Thymus (tissue), 11 donors: ENCODE results near the gene MMP27. TPM values are rescaled to one million over a fixed set of nuclear protein-coding genes. Genes with fewer than 3 reads are reported as not detected.

ENCODE experiments used
- DNase-seq, 9 donors: peaks; one replicate each; pipeline ENCODE4 v3.0.0-alpha.2; 2013; ENCODE audit warnings: low spot score in 9 of 9, low read depth in 6 of 9, missing footprints in 1 of 9
- H3K27ac ChIP-seq, 2 donors: one replicate each; pipeline ENCODE4 v1.5.1; 2013; ENCODE audit warnings: control low read depth in 1 of 2, low read depth in 1 of 2, low read length in 1 of 2, mild to moderate bottlenecking in 1 of 2, moderate library complexity in 1 of 2
- H3K27me3 ChIP-seq, 2 donors: one replicate each; pipeline ENCODE4 v1.5.1; 2013; ENCODE audit warnings: low read length in 1 of 2; ENCODE audit not compliant: control insufficient read depth in 2 of 2, insufficient read depth in 1 of 2
- H3K36me3 ChIP-seq, 2 donors: one replicate each; pipeline ENCODE4 v1.5.1; 2013; ENCODE audit warnings: low read length in 1 of 2, mild to moderate bottlenecking in 1 of 2, moderate library complexity in 1 of 2; ENCODE audit not compliant: control insufficient read depth in 2 of 2, insufficient read depth in 2 of 2
- H3K4me1 ChIP-seq, 2 donors: one replicate each; pipeline ENCODE4 v1.5.1; 2013; ENCODE audit warnings: low read length in 2 of 2; ENCODE audit not compliant: control insufficient read depth in 2 of 2, insufficient read depth in 2 of 2
- H3K4me3 ChIP-seq, 2 donors: one replicate each; pipeline ENCODE4 v1.5.1; 2013; ENCODE audit warnings: low read length in 2 of 2, control low read depth in 1 of 2, mild to moderate bottlenecking in 1 of 2
- H3K9me3 ChIP-seq, 2 donors: one replicate each; pipeline ENCODE4 v1.5.1; 2013; ENCODE audit warnings: low read length in 1 of 2, mild to moderate bottlenecking in 1 of 2; ENCODE audit not compliant: control insufficient read depth in 2 of 2, insufficient read depth in 1 of 2
- WGBS: extraction: QIAGEN DNeasy Blood & Tissue Kit; methylation state at CpG from one replicate; pipeline ENCODE4 v1.1.7; 2013; 5-methylcytosine and 5-hydroxymethylcytosine counted together
- polyA plus RNA-seq: library from polyadenylated mRNA; stranded (reverse); fragments of 200-250 nt; gene quantifications from one replicate; pipeline ENCODE4 v1.2.3, GENCODE V29; 2013
- total RNA-seq: library from RNA; stranded (reverse); fragments of 120-200 nt; gene quantifications from one replicate; pipeline ENCODE4 v1.2.4, GENCODE V29; 2013
- donor health status: healthy.

Gene MMP27
- total and polyA plus RNA-seq, 2 donors = 0.09 TPM; not detected in 1

- WGBS = 95% methylated on average over 2 of the region's 2 CpGs
- Histone ChIP-seq H3K27me3 (no peaks in the 10 kb centered on the region), H3K36me3 (no peaks in the 10 kb centered on the region), H3K27ac (no peak overlapping the region), H3K4me3 (no peak overlapping the region), H3K4me1 (no peaks in the 10 kb centered on the region), H3K9me3 (no peaks in the 10 kb centered on the region)
- no peak for DNase-seq
Measured at GRCh38 chr11:102709201-102709945, 3.8 kb upstream of the MMP27 start.

GRCh38 chr11:102708654-102709053 lies 3.1 kb upstream of the MMP27 start:
- no peaks in the 10 kb centered on the region for H3K36me3 ChIP-seq
- no peaks in the 10 kb centered on the region for H3K9me3 ChIP-seq
- H3K4me3 ChIP-seq = no peak overlapping the region
- no peak for DNase-seq
- H3K27me3 ChIP-seq = no peaks in the 10 kb centered on the region
- no peak overlapping the region for H3K27ac ChIP-seq
- WGBS = 84% methylated on average over 4 of the region's 4 CpGs
- no peaks in the 10 kb centered on the region for H3K4me1 ChIP-seq

GRCh38 chr11:102704841-102705240 lies 728 bp downstream of the MMP27 start:
- no peak for DNase-seq
- Histone ChIP-seq H3K4me3 (no peak overlapping the region), H3K27me3 (no peaks in the 10 kb centered on the region), H3K36me3 (no peaks in the 10 kb centered on the region), H3K27ac (no peak overlapping the region), H3K4me1 (no peaks in the 10 kb centered on the region), H3K9me3 (no peaks in the 10 kb centered on the region)
- WGBS = 92% methylated on average over 3 of the region's 3 CpGs

- Histone ChIP-seq H3K27ac (no peak overlapping the region), H3K27me3 (no peaks in the 10 kb centered on the region), H3K4me1 (no peaks in the 10 kb centered on the region), H3K4me3 (no peak overlapping the region), H3K9me3 (no peaks in the 10 kb centered on the region), H3K36me3 (no peaks in the 10 kb centered on the region)
- 88% methylated on average over 3 of the region's 3 CpGs for WGBS
- no peak for DNase-seq
Measured at GRCh38 chr11:102703826-102704493, 1.6 kb downstream of the MMP27 start.

- DNase-seq = no peak
- Histone ChIP-seq H3K4me3 (no peak overlapping the region), H3K4me1 (no peaks in the 10 kb centered on the region), H3K27me3 (no peaks in the 10 kb centered on the region), H3K9me3 (no peaks in the 10 kb centered on the region), H3K36me3 (no peaks in the 10 kb centered on the region), H3K27ac (no peak overlapping the region)
- WGBS = 92% methylated on average over 3 of the region's 3 CpGs
Measured at GRCh38 chr11:102695201-102695600, 10.4 kb downstream of the MMP27 start.

- WGBS = 95% methylated on average over 2 of the region's 2 CpGs
- no peaks in the 10 kb centered on the region for H3K36me3 ChIP-seq
- no peaks in the 10 kb centered on the region for H3K4me1 ChIP-seq
- no peaks in the 10 kb centered on the region for H3K27me3 ChIP-seq
- H3K9me3 ChIP-seq = no peaks in the 10 kb centered on the region
- H3K27ac ChIP-seq = peak overlapping the region in 1 of 2 donors; percentile 59
- H3K4me3 ChIP-seq = no peak overlapping the region
- DNase-seq = no peak
Measured at GRCh38 chr11:102685754-102686153, 19.8 kb downstream of the MMP27 start.

- no peak overlapping the region for H3K4me3 ChIP-seq
- peak overlapping the region in 1 of 2 donors; percentile 59 for H3K27ac ChIP-seq
- WGBS = 87% methylated on average over 3 of the region's 3 CpGs
- no peak for DNase-seq
- H3K4me1 ChIP-seq = no peaks in the 10 kb centered on the region
- no peaks in the 10 kb centered on the region for H3K9me3 ChIP-seq
- no peaks in the 10 kb centered on the region for H3K27me3 ChIP-seq
- no peaks in the 10 kb centered on the region for H3K36me3 ChIP-seq
Measured at GRCh38 chr11:102685338-102685737, 20.2 kb downstream of the MMP27 start.

GRCh38 chr11:102683277-102683676 lies 22.3 kb downstream of the MMP27 start:
- no peaks in the 10 kb centered on the region for H3K36me3 ChIP-seq
- H3K9me3 ChIP-seq = no peaks in the 10 kb centered on the region
- H3K27me3 ChIP-seq = no peaks in the 10 kb centered on the region
- H3K4me3 ChIP-seq = no peak overlapping the region
- WGBS = 86% methylated on average over 4 of the region's 4 CpGs
- H3K27ac ChIP-seq = no peak overlapping the region
- no peaks in the 10 kb centered on the region for H3K4me1 ChIP-seq
- no peak for DNase-seq

- Histone ChIP-seq H3K27me3 (no peaks in the 10 kb centered on the region), H3K9me3 (no peaks in the 10 kb centered on the region), H3K4me3 (no peak overlapping the region), H3K4me1 (no peaks in the 10 kb centered on the region), H3K36me3 (no peaks in the 10 kb centered on the region), H3K27ac (no peak overlapping the region)
- no peak for DNase-seq
- WGBS = 83% methylated on average over 1 of the region's 1 CpG
Measured at GRCh38 chr11:102680945-102681344, 24.6 kb downstream of the MMP27 start.
